Measurements from ENCODE around the gene SLC26A6. TPM values are rescaled to one million over a fixed set of nuclear protein-coding genes. Genes with fewer than 3 reads are reported as not detected.
A peak's percentile ranks its signal among the peaks of the same experiment; 100 is the strongest.

SLC26A6 gene
- total and polyA plus RNA-seq, 2 of the 13 experiments (the other 11 are each of a cell fraction or from before 2014, with no cell fraction given), result 40.7 to 184 TPM

GRCh38 chr3:48634661-48635221, 520 bp downstream of the SLC26A6 start (continued):
- TF ChIP-seq SOX6 (IDR thresholded peaks at IDR 0.05) (no peak), SOX6 (CRISPR knock-in tag; IDR thresholded peaks at IDR 0.05) (0 out of 2 replicates have a peak, but pooled peaks have one; percentile 14), HOXA5 (CRISPR knock-in tag; IDR thresholded peaks at IDR 0.05) (no peak), YEATS2 (CRISPR knock-in tag; IDR thresholded peaks at IDR 0.05; ENCODE audit: borderline replicate concordance) (no peak), DRAP1 (CRISPR knock-in tag; IDR thresholded peaks at IDR 0.05) (peak; percentile 85; the same call in 1 of the 2 replicates), CEBPG (CRISPR knock-in tag; IDR thresholded peaks at IDR 0.05) (no peak), ZBTB14 (CRISPR knock-in tag; IDR thresholded peaks at IDR 0.05) (no peak), ZNF83 (CRISPR knock-in tag; IDR thresholded peaks at IDR 0.05; ENCODE audit: borderline replicate concordance) (peak; percentile 23; the same call in 1 of the 2 replicates), POGZ (CRISPR knock-in tag; IDR thresholded peaks at IDR 0.05) (no peak), ZNF501 (CRISPR knock-in tag; IDR thresholded peaks at IDR 0.05) (no peak; the same call in 1 of the 2 replicates), ZNF343 (CRISPR knock-in tag; IDR thresholded peaks at IDR 0.05) (no peak), SIN3A (IDR thresholded peaks at IDR 0.05; ENCODE audit: borderline replicate concordance, low read depth, low read length) (no peak), ZNF883 (CRISPR knock-in tag; IDR thresholded peaks at IDR 0.05; ENCODE audit: not compliant biosample characterization) (peak; percentile 71), ZNF652 (CRISPR knock-in tag; IDR thresholded peaks at IDR 0.05; ENCODE audit: borderline replicate concordance, low read depth) (peak; percentile 36; the same call in 1 of the 2 replicates), BCL3 (CRISPR knock-in tag; IDR thresholded peaks at IDR 0.05) (no peak), MED13 (CRISPR knock-in tag; IDR thresholded peaks at IDR 0.05) (no peak), NFYC (CRISPR knock-in tag; IDR thresholded peaks at IDR 0.05) (no peak), HBP1 (CRISPR knock-in tag; IDR thresholded peaks at IDR 0.05; ENCODE audit: low read depth) (0 out of 2 replicates have a peak, but pooled peaks have one; percentile 6), ZNF446 (CRISPR knock-in tag; IDR thresholded peaks at IDR 0.05) (peak; percentile 29), PRDM15 (CRISPR knock-in tag; IDR thresholded peaks at IDR 0.05) (peak; percentile 91), MXD3 (CRISPR knock-in tag; IDR thresholded peaks at IDR 0.05) (0 out of 2 replicates have a peak, but pooled peaks have one; percentile 4)

Data from HepG2 (cell line).